ENCODE measurements around the gene CRYBB3. TPM values are rescaled to one million over a fixed set of nuclear protein-coding genes. Genes with fewer than 3 reads are reported as not detected.

The CRYBB3 gene
- polyA plus RNA-seq (2013, experiment 1 of 2; ENCODE audit: insufficient read length), result not detected
- not detected for polyA plus RNA-seq (2013, experiment 2 of 2; ENCODE audit: insufficient read length)

GRCh38 chr22:25199731-25200520, at the start of gene CRYBB3:
TSS of gene CRYBB3 (plus strand) at chr22:25199858. CDS start at chr22:25201397, 1,539 bp downstream.
- DNase-seq, result no peak

- no peak for DNase-seq
These were observed 45.5 kb upstream of the CRYBB3 start for GRCh38 chr22:25153961-25154666.

- DNase-seq, result no peak
These were observed 45.0 kb upstream of the CRYBB3 start for GRCh38 chr22:25154667-25154999.

- no peak for DNase-seq
These were observed 42.9 kb upstream of the CRYBB3 start for GRCh38 chr22:25156736-25157135.

- DNase-seq, result peak; percentile 15
These were observed 40.6 kb upstream of the CRYBB3 start for GRCh38 chr22:25159028-25159427.

GRCh38 chr22:25160120-25160996, 39.3 kb upstream of the CRYBB3 start:
- DNase-seq, result no peak

- no peak for DNase-seq
These were observed 38.4 kb upstream of the CRYBB3 start for GRCh38 chr22:25161017-25161915.

- DNase-seq, result no peak
These were observed 37.6 kb upstream of the CRYBB3 start for GRCh38 chr22:25161916-25162530.

- DNase-seq, result no peak
These were observed 37.1 kb upstream of the CRYBB3 start for GRCh38 chr22:25162561-25162960.

- no peak for DNase-seq
These were observed 33.9 kb upstream of the CRYBB3 start for GRCh38 chr22:25165785-25166184.

GRCh38 chr22:25166266-25167040, 33.2 kb upstream of the CRYBB3 start:
- no peak for DNase-seq

GRCh38 chr22:25167082-25167481, 32.6 kb upstream of the CRYBB3 start:
- DNase-seq, result no peak

- DNase-seq, result no peak
These were observed 31.6 kb upstream of the CRYBB3 start for GRCh38 chr22:25167834-25168601.

- no peak for DNase-seq
These were observed 30.2 kb upstream of the CRYBB3 start for GRCh38 chr22:25169278-25170031.

- no peak for DNase-seq
These were observed 29.2 kb upstream of the CRYBB3 start for GRCh38 chr22:25170426-25170980.

GRCh38 chr22:25172153-25172552, 27.5 kb upstream of the CRYBB3 start:
- DNase-seq, result no peak

GRCh38 chr22:25174156-25174887, 25.3 kb upstream of the CRYBB3 start:
- no peak for DNase-seq

- DNase-seq, result no peak
These were observed 24.7 kb upstream of the CRYBB3 start for GRCh38 chr22:25174888-25175411.
